SK-N-SH (cell line): ENCODE data around the gene FAM168A. TPM values are rescaled to one million over a fixed set of nuclear protein-coding genes. Genes with fewer than 3 reads are reported as not detected.

Experiments
- CTCF ChIA-PET: fragments of 300-600, 350-600 bp; formaldehyde crosslinking; extraction: SDS; loops from one replicate; lab custom pipeline; 2021; lab: Yijun Ruan, JAX
- POLR2A ChIA-PET: fragments of 350-600 bp; sonication (Branson Sonifier 250); formaldehyde crosslinking; extraction: SDS; loops from one replicate; lab custom pipeline; 2020; ENCODE audit warnings: antibody characterized with exemption, inconsistent platforms; lab: Yijun Ruan, JAX
- DNase-seq: peaks from one replicate; pipeline ENCODE4 v3.0.0; 2012
- H2AFZ ChIP-seq: fragments of 200-600 bp; sonication (generic); 2 replicates; pipeline ENCODE4 v1.8.1; 2016; ENCODE audit warnings: antibody characterized with exemption, mild to moderate bottlenecking, low read depth
- H3F3A ChIP-seq: fragments of 200-600 bp; sonication (generic); replicated peaks from 2 replicates; pipeline ENCODE3; 2016; ENCODE audit warnings: antibody characterized with exemption, mild to moderate bottlenecking; ENCODE audit not compliant: insufficient read depth
- H3K27ac ChIP-seq, 2 experiments: fragments of 200-500 bp in 1 of 2; fragments of 200-600 bp in 1 of 2; sonication (Bioruptor generic) in 1 of 2; sonication (generic), shearing (Covaris generic) in 1 of 2; 2 replicates each; pipeline versions ENCODE4 v1.5.1 to v1.6.1; 2014 to 2016; ENCODE audit warnings: low read depth in 2 of 2, inconsistent platforms in 1 of 2, low read length in 1 of 2, mild to moderate bottlenecking in 1 of 2, mixed read lengths in 1 of 2
- H3K27me3 ChIP-seq: fragments of 200-600 bp; sonication (generic), shearing (Covaris generic); 2 replicates; pipeline ENCODE4 v1.6.1; 2016; ENCODE audit warnings: mixed run types; ENCODE audit not compliant: insufficient read depth
- H3K36me3 ChIP-seq, 2 experiments: fragments of 200-500 bp in 1 of 2; fragments of 200-600 bp in 1 of 2; sonication (Bioruptor generic) in 1 of 2; sonication (generic) in 1 of 2; replicated peaks in 1 of 2; 2 replicates each; pipeline versions ENCODE3 to v1.5.1; 2014 to 2016; ENCODE audit warnings: low read length in 1 of 2, mild to moderate bottlenecking in 1 of 2; ENCODE audit not compliant: insufficient read depth in 2 of 2, control insufficient read depth in 1 of 2
- H3K4me1 ChIP-seq, 2 experiments: fragments of 200-500 bp in 1 of 2; fragments of 200-600 bp in 1 of 2; sonication (Bioruptor generic) in 1 of 2; sonication (generic), shearing (Covaris generic) in 1 of 2; 2 replicates each; pipeline versions ENCODE4 v1.5.1 to v1.6.1; 2014 to 2016; ENCODE audit warnings: low read depth in 1 of 2, low read length in 1 of 2, mixed run types in 1 of 2; ENCODE audit not compliant: insufficient read depth in 2 of 2, control insufficient read depth in 1 of 2
- H3K4me2 ChIP-seq: fragments of 200-600 bp; sonication (generic), shearing (Covaris generic); 2 replicates; pipeline ENCODE4 v1.6.1; 2017; ENCODE audit warnings: mixed run types
- H3K4me3 ChIP-seq, 2 experiments: fragments of 200-500 bp in 1 of 2; fragments of 200-600 bp in 1 of 2; sonication (Bioruptor generic) in 1 of 2; sonication (generic), shearing (Covaris generic) in 1 of 2; 2 replicates each; pipeline versions ENCODE4 v1.5.1 to v1.8.1; 2014 to 2016; ENCODE audit warnings: low read depth in 2 of 2, inconsistent platforms in 1 of 2, low read length in 1 of 2, mild to moderate bottlenecking in 1 of 2, mixed read lengths in 1 of 2, moderate library complexity in 1 of 2
- H3K79me2 ChIP-seq: fragments of 200-600 bp; sonication (generic); 2 replicates; pipeline ENCODE4 v1.8.1; 2017; ENCODE audit warnings: mild to moderate bottlenecking; ENCODE audit not compliant: insufficient read depth
- H3K9ac ChIP-seq: fragments of 200-600 bp; sonication (generic); 2 replicates; pipeline ENCODE4 v1.6.1; 2017; ENCODE audit warnings: mixed run types
- H3K9me2 ChIP-seq: fragments of 200-600 bp; sonication (generic); 2 replicates; pipeline ENCODE4 v1.6.1; 2017; ENCODE audit warnings: mixed run types
- H3K9me3 ChIP-seq: fragments of 200-600 bp; sonication (generic); 2 replicates; pipeline ENCODE4 v1.6.1; 2017; ENCODE audit warnings: mixed run types, mild to moderate bottlenecking, moderate library complexity
- H4K20me1 ChIP-seq: fragments of 200-600 bp; sonication (generic); 2 replicates; pipeline ENCODE4 v1.6.1; 2017; ENCODE audit warnings: mild to moderate bottlenecking, mixed run types; ENCODE audit not compliant: insufficient read depth
- CHD2 ChIP-seq: fragments of 150-350 bp; IDR thresholded peaks from 2 replicates; pipeline ENCODE4 v1.6.1; 2018; ENCODE audit warnings: low read length; ENCODE audit not compliant: partially characterized antibody
- ELF1 ChIP-seq: IDR thresholded peaks from 2 replicates; pipeline ENCODE4 v1.4.0; 2012
- EZH2phosphoT487 ChIP-seq: fragments of 200-600 bp; sonication (generic); IDR thresholded peaks from 2 replicates; pipeline ENCODE4 v1.6.1; 2017; ENCODE audit warnings: low read depth, mixed run types, mild to moderate bottlenecking, antibody characterized with exemption, moderate library complexity, borderline replicate concordance
- FOSL2 ChIP-seq: IDR thresholded peaks from 2 replicates; pipeline ENCODE4 v1.4.0; 2012; ENCODE audit warnings: low read depth, mild to moderate bottlenecking, moderate library complexity, borderline replicate concordance
- JUND ChIP-seq: IDR thresholded peaks from 2 replicates; pipeline ENCODE4 v1.4.0; 2012
- NFIC ChIP-seq: IDR thresholded peaks from 2 replicates; pipeline ENCODE4 v1.4.0; 2012; ENCODE audit warnings: borderline replicate concordance
- POLR2AphosphoS5 ChIP-seq: IDR thresholded peaks from 2 replicates; pipeline ENCODE4 v1.6.1; 2012; ENCODE audit warnings: low read depth, low read length
- RAD21 ChIP-seq: IDR thresholded peaks from 2 replicates; pipeline ENCODE4 v1.6.1; 2012; ENCODE audit warnings: mild to moderate bottlenecking, low read length
- RFX5 ChIP-seq: IDR thresholded peaks from 2 replicates; pipeline ENCODE4 v1.6.1; 2012; ENCODE audit warnings: mild to moderate bottlenecking, improper control_type of control experiment, low read length
- RXRA ChIP-seq: IDR thresholded peaks from 2 replicates; pipeline ENCODE4 v1.4.0; 2012; ENCODE audit warnings: low read depth, mild to moderate bottlenecking, borderline replicate concordance
- SMC3 ChIP-seq: IDR thresholded peaks from 2 replicates; pipeline ENCODE4 v1.6.1; 2012; ENCODE audit warnings: low read depth, low read length, improper control_type of control experiment
- TAF1 ChIP-seq: IDR thresholded peaks from 2 replicates; pipeline ENCODE4 v1.6.1; 2012; ENCODE audit warnings: low read depth, mild to moderate bottlenecking, low read length, moderate library complexity, borderline replicate concordance
- WGBS: methylation state at CpG from one replicate; pipeline ENCODE4 v1.1.6; 2017; ENCODE audit warnings: low lambda C conversion rate; 5-methylcytosine and 5-hydroxymethylcytosine counted together
- polyA plus RNA-seq, 3 experiments: library from polyadenylated mRNA; depleted of rRNA; stranded (reverse); fragments of >200 nt; gene quantifications; 2 replicates each; pipeline ENCODE4 v1.2.3, GENCODE V29; 2012
- TF ChIP-seq, protein P1 (sequence below): fragments of 200-600 bp; sonication (generic); IDR thresholded peaks from 2 replicates; pipeline ENCODE4 v1.6.1; 2017; ENCODE audit warnings: antibody characterized with exemption, mild to moderate bottlenecking, moderate library complexity
- TF ChIP-seq, protein P2 (sequence below): fragments of 150-350 bp; IDR thresholded peaks from 2 replicates; pipeline ENCODE4 v1.6.1; 2016; ENCODE audit warnings: mild to moderate bottlenecking, low read depth, low read length

Gene FAM168A
- polyA plus RNA-seq, 1 of the 3 experiments (the other 2 are of a cell fraction) = 17.8 TPM

DNA sequence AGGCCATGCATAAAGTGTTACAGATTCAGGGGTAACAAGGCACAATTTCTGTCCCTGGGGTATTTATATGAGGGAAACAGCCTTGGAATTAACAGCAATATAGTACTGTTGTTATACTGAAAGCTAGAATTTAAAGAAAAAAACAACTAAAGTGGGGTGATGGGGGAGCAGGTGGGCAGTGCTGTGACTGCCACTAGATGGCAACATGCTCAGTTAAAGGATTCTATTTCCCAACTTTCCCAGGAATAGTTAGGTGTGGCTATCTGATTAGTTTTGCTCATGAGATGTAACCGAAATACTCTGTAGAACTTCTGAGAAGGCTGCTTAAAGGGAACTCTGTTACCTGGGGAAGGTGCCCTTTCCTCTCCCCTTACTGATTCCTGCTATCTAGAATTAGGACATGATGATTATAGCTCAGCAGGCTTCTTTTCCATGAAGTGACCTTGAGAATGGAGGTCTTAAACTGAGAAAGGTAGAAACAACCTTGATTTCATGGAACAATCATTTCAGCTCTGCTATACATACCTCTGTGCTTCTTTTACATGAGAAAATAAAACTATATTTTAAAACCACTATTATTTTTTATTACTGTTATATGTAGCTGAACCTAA, 119.1 kb downstream of the FAM168A start:
- TF ChIP-seq JUND (no peak), EZH2phosphoT487 (no peak), NFIC (no peak), ELF1 (no peak), SMC3 (peak; percentile 63), CHD2 (peak; percentile 15), RFX5 (no peak), POLR2AphosphoS5 (no peak), RAD21 (peak; percentile 77), FOSL2 (no peak), RXRA (no peak), TAF1 (no peak)
- TF ChIP-seq, protein P1, sequence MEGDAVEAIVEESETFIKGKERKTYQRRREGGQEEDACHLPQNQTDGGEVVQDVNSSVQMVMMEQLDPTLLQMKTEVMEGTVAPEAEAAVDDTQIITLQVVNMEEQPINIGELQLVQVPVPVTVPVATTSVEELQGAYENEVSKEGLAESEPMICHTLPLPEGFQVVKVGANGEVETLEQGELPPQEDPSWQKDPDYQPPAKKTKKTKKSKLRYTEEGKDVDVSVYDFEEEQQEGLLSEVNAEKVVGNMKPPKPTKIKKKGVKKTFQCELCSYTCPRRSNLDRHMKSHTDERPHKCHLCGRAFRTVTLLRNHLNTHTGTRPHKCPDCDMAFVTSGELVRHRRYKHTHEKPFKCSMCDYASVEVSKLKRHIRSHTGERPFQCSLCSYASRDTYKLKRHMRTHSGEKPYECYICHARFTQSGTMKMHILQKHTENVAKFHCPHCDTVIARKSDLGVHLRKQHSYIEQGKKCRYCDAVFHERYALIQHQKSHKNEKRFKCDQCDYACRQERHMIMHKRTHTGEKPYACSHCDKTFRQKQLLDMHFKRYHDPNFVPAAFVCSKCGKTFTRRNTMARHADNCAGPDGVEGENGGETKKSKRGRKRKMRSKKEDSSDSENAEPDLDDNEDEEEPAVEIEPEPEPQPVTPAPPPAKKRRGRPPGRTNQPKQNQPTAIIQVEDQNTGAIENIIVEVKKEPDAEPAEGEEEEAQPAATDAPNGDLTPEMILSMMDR = peak; percentile 84
- Histone ChIP-seq H3K9ac (no peak overlapping the region), H3K27me3 (no peaks in the 10 kb centered on the region), H3K36me3 (peaks cover 2 to 6% of the 10 kb centered on the region in 2 experiments), H4K20me1 (no peaks in the 10 kb centered on the region), H3F3A (peaks cover 4% of the 10 kb centered on the region), H3K9me3 (no peaks in the 10 kb centered on the region), H3K4me3 (peak overlapping the region in 1 of 2 experiments; percentile 12; a peak in 1 of 4 replicates), H3K9me2 (no peaks in the 10 kb centered on the region), H3K79me2 (peaks cover 16% of the 10 kb centered on the region), H3K27ac (no peak overlapping the region), H2AFZ (no peak overlapping the region), H3K4me2 (no peak overlapping the region), H3K4me1 (peaks cover 0 to 2% of the 10 kb centered on the region in 2 experiments; a peak in 2 of 4 replicates)
- ChIA-PET CTCF (interaction anchor here (0.5 to 4.6 kb wide), 62 partner anchors 8 to 703 kb away, joined by 3 to 85 read pairs (median 4); partner anchors contain the start of genes ARHGEF17, FAM168A and PLEKHB1), POLR2A (no interaction called here)
- DNase-seq = peak; percentile 45
- 29% methylated on average over 1 of the region's 1 CpG for WGBS

DNA sequence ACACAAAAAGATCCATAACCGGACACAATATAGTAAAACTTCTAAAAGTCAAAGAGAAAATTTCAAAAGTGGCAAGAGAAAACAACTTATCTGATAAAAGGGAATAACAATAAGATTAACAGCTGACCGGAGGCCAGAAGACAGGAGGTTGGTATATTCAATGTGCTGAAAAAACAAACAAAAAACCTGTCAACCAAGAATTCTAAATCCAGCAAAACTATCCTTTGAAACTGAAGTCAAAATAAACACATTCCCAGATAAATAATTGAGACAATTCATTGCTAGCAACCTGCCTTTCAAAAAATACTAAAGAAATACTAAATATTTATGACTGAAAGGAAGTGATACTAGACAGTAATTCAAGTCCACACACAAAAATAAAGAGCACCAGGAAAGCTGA, 120.4 kb downstream of the FAM168A start:
- ChIA-PET CTCF (interaction anchor here (1.2 to 4.6 kb wide), 4 partner anchors 11 to 163 kb away, joined by 4 to 85 read pairs (median 16); no protein-coding TSS in a partner anchor), POLR2A (no interaction called here)
- Histone ChIP-seq H3K4me1 (peaks cover 0 to 2% of the 10 kb centered on the region in 2 experiments; a peak in 2 of 4 replicates), H3K9me2 (no peaks in the 10 kb centered on the region), H3K79me2 (peaks cover 21% of the 10 kb centered on the region), H3K4me3 (no peak overlapping the region), H3K36me3 (peaks cover 2 to 6% of the 10 kb centered on the region in 2 experiments), H2AFZ (no peak overlapping the region), H4K20me1 (no peaks in the 10 kb centered on the region), H3K9me3 (no peaks in the 10 kb centered on the region), H3K9ac (no peak overlapping the region), H3F3A (peaks cover 4% of the 10 kb centered on the region), H3K27me3 (no peaks in the 10 kb centered on the region), H3K27ac (no peak overlapping the region), H3K4me2 (no peak overlapping the region)
- DNase-seq = no peak
- 93% methylated on average over 2 of the region's 2 CpGs for WGBS
- TF ChIP-seq POLR2AphosphoS5 (no peak), JUND (no peak)
- TF ChIP-seq, protein P2, sequence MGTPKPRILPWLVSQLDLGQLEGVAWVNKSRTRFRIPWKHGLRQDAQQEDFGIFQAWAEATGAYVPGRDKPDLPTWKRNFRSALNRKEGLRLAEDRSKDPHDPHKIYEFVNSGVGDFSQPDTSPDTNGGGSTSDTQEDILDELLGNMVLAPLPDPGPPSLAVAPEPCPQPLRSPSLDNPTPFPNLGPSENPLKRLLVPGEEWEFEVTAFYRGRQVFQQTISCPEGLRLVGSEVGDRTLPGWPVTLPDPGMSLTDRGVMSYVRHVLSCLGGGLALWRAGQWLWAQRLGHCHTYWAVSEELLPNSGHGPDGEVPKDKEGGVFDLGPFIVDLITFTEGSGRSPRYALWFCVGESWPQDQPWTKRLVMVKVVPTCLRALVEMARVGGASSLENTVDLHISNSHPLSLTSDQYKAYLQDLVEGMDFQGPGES = no peak
